NCI-H345 treated with DMSO at 0.1 percent for 48 hours (cell line): ENCODE measurements around the gene SCO1.

Source experiments
- DNase-seq: peaks from one replicate; lab custom pipeline; 2025; ENCODE audit not compliant: unreplicated experiment; lab: John Stamatoyannopoulos, UW

Gene SCO1

DNA sequence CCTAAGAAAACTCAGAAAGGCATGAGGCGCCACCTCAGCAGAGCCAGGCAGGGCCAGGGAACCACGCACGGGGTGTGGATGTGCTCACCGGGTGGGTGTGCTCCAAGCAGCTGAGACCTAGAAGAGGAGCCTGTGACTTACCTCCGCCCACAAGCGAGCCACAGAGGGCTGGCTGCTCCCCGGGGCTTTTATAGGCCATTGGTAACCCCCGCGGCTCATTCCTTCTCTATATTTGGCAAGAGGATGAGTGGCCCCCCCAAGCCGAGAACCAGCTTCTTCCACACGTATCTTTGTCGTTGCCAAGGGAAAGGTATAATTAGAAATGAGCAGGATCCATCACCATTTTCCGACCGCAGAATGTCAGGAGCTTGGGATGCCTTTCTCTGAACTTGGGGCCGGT is 40.2 kb downstream of the SCO1 start, which contains the start of gene MYH3:
Gene MYH3 (minus strand): TSS at position 162 of the 400 bp plus-strand sequence. CDS start 2,245 bp downstream, outside the sequence.
- no peak for DNase-seq

DNA sequence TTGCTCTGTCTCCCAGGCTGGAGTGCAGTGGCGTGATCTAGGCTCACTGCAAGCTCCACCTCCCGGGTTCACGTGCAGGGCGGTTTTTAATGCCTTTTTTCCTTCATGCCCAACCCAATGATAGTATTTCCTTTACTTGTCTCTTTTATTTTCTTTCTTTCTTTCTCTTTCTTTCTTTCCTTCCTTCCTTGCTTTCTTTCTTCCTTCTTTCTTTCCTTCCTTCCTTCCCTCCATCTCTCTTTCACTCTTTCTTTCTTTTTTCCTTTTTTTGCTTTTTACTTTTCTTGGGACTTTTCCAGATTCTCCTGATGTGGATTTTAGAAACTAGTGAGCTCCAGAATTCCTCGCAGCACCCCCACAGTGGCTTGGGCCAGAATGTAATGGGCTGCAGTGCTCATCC is 43.3 kb downstream of the SCO1 start:
- no peak for DNase-seq

DNA sequence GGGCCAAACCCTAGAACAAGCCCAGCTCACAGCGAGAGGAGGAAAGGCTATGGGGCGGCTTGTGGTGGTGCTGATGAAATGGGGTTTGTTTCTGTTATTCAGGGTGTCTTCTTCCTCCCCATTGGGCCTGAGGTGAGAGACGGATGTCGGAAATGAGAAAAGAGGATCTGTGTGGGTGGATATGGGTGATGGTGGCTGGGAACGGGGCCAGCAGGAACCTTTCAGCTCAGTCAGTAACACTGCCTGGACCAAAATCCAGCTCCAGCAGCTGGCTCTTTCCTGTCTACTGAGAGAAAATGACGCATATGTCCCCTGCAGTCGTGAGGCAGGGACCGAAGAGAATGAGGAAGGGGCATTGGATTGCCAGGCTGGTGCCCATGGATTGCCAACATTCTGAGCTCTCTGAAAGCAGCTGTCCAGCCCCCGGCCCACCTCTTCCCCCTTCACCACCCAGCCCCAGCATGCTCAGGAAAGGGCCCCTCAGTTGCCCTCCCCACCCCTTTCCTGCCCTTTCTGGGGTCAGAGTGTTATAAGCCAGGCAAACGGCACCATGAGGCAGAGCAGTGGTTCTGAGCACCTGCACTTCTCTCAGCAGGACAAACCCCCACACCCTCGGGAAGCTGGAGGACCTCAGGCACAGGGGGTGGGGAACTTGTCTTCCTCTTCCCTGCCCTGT is 44.2 kb downstream of the SCO1 start:
- no peak for DNase-seq

DNA sequence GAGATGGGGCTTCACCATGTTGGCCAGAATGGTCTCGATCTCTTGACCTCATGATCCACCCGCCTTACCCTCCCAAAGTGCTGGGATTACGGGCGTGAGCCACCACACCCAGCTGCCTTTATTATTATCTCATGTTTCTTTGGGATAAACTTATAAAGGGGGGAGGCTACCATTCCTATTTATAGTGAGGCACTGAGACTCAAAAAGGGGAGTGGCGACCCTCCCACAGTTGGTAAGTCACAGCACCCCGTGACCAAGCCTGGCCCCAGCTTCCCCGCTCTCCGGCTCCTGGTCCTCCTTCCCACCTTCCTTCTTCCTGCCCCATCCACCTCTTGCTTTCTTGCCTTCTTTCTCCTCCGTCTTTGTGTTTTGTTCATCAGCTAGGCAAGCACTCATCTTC is 45.4 kb downstream of the SCO1 start:
- no peak for DNase-seq

DNA sequence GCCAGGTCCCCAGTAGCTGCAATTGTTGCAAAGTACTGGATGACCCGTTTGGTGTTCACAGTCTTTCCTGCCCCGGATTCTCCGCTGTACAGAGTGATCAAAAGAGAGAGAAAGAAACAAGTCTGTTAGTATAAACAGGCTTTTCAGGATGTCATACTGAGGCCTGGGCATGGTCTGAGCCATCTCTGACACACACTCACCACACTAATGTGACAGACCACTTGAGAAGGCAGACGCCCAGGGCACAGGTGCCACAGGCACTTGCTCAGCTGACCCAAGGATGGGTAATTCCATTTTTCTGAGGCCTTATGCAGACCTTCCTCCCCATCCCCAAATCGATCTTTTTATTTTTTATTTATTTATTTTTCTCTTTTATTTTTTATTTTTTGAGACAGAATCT is 47.7 kb downstream of the SCO1 start:
- no peak for DNase-seq

DNA sequence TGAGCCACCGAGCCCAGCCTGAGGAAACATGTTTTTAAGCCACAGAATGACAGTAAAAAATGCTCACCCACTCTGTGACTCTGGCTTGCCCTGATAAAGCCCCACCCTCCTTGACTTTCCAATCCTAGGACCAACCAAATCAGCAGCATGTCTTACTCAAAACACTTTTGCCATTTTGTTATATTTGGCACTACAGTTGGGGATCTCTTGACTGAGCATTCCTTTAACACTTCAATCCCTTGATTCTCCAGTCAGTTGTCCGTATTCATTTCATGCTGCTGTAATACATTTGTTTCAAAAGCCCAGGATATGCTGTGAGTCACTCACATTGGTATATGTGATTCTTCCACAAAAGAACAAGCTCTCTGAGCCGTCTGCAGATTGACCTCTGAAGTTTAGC is 48.4 kb downstream of the SCO1 start:
- DNase-seq, result no peak

DNA sequence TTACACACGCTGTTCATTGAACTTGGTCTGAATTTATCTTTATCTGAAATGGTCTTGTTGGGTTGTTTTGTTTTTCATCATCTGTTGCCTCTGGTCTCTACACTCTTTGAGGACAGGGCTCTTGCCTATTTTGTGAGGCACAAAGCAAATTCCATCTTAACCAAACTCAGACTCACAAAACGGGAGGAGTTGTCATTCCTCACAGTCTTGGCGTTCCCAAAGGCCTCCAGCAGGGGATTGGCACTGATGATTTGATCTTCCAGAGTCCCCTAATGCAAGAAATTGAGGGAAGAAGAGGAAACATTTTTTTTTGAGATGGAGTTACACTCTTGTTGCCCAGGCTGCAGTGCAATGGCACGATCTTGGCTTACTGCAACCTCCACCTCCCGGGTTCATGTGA is 49.0 kb downstream of the SCO1 start:
- DNase-seq, result no peak

DNA sequence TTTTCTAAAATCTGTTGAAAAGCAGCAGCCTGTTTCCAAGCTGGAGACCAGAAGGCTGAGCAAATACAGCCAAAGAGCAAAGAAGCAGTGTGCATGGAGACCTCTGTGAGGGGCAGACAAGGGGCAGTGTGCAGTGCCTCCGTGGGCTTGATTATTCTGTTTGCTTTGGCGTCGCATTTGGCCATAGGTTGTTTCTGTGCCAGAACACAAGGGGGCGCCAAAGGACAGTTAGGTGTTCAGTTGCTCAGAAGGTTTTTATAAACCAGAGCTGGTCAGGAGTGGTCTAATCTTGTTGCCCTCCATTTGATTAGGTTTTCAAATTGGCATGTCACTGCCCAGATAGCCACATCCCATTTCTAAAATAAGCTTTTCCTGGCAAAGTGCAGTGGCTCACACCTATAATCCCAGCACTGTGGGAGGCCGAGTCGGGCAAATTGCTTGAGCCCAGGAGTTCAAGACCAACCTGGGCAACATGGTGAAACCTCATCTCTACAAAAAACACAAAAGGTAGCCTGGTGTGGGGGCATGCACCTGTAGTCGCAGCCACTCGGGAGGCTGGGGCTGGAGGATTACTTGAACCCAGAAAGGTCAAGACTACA is 50.8 kb downstream of the SCO1 start:
- DNase-seq, result no peak

DNA sequence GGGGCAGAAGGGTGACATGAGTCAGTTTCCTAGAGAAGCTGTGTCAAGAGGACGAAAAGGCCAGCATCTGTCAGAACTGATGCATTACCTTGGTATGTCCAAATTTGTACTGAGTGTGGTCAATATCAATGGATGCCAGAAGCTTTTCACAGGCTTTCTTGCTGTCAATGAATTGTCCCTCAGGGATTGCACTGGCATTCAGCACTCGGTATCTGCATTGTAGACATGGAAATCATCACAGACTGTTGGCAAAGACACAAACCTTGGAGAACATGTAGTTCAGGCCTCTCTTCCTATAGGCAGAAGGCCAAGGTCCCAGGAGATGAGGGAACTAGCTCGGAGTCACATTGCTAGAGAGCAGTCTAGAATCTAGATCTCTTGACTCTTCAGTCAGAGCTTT is 56.9 kb downstream of the SCO1 start:
- no peak for DNase-seq

DNA sequence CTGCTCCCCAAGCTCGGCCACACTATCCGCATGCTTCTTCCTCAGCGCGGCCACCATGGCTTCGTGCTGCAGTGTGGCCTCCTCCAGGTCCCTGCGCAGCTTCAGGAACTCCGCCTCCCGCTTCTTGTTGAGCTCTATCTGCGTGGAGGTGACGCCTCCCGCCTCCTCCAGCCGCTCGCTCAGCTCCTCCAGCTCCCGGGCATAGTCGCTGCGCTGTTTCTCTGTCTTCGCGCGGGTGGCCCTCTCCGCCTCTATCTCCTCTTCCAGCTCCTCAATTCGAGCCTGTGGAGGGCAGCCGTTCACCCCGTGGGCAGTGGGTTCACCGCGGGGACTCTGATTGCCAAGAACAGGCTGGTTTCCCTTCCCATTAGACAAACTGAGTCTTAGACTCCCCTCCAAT is 59.2 kb downstream of the SCO1 start:
- DNase-seq, result no peak

DNA sequence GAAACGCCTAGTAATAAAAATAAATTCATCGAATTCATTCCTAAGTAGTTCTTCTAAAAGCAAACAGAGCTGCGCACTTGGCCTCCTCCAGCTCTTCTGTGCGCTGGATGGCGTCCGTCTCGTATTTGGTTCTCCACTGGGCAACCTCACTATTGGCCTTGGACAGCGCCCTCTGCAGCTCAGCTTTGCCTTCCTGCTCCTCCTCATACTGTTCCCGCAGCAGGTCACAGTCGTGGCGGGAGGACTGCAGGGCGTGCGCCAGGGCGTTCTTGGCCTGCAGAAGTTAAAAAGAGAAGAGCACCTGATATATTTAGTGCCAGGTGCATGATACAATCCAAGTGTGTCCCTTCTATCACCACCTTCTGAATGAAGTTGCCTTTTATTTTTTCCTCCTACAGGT is 62.0 kb downstream of the SCO1 start:
- DNase-seq, result no peak

DNA sequence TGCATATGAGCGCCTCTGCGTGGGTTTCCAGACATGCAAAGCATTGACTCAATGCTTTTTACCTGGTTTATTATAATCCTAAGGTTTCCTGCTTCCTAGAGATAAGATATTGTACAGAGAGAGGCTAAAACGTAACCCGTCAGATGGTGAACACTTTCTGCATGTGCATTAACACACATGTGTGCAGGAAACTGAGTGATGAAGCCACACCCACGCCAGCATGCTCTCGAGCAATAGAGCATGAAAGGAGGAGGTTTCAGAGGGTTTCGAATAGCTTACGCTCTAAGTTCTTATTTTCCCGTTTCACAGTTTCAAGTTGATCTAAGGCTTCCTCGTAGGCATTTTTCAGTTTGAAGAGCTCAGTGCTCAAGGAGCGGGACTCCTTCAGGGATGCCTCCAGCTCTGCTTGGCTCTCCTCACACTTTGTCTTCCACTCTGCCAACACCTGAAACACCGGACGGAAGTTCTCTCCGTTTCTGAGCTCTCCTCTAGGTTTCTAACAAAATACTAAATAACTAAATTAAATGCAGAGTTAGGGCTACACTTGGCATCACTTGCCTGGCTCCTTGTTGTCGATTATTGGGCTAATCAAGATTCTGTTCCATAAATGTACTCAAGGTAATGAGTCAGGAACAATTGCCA is 63.5 kb downstream of the SCO1 start:
- DNase-seq, result no peak

DNA sequence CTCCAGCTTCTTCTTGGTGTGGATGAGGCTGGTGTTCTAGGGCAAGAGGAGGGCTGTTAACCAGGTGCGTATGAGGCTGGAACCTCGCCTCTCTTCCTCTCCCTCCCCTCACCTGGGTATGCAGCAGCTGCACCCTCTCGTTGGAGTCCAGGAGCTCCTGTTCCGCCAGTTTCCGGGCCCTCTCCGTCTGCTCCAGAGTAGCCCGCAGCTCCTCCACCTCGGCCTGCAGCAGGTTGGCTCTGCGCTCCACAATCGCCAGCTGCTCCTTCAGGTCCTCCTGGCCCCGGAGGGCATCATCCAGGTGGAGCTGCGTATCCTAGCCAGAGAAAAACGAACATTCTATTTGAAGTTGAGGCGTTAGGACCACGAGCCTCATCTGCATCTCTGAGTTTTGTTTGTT is 65.6 kb downstream of the SCO1 start:
- no peak for DNase-seq

DNA sequence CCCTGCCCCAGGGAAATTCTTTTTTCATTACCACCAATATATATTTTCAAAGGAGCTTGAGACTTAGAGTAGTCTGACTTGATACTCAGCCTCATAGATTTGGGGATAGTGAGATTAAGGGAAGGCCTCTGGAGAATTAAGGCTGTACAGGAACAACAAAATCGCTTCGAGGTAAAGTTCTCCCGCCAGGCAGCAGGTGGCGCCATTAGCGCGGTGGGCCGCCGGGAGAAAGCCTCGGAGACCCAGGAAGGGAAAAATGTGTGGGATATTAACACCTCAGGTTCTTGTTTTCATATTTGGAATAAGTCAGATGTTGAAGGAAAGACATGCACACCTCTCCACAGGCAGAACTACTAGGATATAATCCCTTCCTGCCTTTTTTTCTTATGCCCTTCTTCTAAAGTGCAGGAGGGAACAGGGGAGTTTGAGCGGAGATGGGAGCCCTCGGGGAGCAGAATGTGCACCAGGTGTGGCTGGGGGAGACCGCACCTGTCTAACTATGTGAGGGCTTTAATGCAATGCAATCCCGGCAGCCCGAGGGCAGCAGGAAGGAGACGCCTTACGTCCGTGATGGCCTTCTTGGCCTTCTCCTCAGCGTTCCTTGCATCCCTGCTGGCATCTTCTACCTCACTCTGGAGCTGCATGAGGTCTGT is 66.2 kb downstream of the SCO1 start:
- DNase-seq, result no peak

DNA sequence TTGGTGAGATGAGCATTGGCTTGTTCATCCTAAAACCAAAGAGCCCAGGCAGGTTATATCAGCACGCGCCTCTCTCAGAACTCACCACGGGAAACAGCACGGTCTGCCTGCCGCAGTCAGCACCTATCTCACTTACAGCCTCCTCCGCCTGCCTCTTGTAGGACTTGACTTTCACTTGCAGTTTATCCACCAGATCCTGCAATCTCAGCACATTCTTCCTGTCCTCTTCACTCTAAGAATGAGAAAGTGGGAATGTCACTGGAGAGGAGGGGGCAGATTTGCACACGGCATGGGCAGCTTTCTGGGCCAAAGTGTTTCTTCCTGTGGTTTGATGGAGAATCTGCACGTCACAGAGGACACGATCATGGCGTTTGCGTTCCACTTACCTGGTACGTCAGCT is 67.6 kb downstream of the SCO1 start:
- DNase-seq, result no peak

DNA sequence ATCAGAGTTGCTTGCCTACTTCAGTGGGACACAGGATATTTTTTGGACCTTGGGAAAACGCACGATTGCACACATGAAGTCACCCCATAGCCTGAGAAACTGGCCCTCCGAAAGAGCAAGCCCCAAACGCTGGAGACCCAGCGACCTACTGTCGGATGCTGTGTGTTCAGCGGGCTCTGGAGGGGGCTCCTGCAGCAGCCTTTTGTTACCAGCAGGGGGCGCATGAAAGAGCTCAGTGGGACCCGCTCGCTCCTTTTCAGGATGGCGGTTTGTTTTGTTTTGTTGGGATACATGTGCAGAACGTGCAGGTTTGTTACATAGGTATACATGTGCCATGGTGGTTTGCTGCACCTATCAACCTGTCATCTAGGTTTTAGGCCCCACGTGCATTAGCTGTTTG is 68.6 kb downstream of the SCO1 start:
- no peak for DNase-seq

DNA sequence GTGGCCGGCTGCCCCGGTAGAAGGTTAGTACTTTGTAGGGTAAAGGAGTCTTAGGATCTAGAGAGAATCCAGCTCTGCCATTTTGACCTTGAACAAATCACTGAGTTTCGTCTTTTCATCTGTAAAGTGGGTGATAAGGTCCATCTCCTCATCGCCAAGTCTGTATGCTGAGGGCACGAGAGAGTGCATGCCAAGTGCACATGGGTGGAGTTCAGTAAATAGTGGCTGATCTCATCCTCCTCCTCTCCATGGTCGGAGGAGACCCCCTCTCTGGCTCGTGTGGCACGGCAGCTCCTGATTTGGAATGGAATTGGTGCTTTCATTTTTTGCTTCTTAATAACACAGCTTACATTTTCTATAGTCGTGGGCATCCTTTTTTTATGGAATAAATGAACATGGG is 70.9 kb downstream of the SCO1 start:
- no peak for DNase-seq

DNA sequence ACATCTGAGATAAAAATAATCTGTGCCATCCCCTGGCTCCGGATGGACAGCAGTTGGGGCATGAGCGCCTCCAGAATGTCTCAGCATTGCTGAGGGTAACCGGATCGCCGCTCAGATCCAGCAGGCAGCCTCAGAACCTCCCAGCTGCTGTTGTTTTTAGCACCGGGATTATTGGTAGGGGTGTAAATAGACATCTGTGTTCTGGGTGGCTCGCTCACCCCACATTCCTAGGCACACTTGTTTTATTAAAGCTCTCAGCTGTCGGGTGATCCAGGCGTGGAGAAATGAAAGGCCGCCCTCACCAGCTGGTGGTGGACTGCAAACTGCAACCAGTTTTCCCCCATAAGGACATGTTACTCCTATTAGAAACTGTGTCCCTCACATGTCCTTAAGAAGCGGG is 72.4 kb downstream of the SCO1 start:
- no peak for DNase-seq

DNA sequence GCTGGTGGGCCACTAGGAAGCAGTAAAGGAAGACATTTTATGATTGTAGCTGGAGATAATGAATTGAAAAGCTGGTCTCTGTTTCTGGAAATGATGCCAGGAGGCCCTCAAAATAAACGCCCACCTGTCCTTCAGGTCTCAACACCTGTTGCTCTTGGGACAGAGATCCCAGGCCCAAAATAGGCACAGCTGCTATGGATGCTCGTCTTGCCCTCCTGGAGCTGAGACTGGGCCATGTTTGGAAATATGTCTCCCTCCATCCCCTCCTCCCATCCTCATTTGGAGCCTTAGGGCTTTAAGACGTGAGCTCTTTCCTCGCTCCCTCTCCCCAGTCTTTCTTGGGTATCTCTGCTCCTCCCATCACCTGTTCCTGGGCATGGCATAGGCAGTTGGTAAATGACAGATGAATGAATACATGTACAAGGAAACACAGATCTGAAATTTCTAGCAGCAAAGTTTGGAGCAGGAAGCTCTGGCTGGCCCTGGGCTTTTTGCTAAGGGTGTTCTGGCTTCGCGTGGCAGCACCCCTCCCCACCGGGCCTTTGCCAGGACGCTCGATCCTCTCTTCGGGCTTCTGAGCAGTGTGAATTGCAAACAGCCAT is 73.5 kb downstream of the SCO1 start:
- no peak for DNase-seq

DNA sequence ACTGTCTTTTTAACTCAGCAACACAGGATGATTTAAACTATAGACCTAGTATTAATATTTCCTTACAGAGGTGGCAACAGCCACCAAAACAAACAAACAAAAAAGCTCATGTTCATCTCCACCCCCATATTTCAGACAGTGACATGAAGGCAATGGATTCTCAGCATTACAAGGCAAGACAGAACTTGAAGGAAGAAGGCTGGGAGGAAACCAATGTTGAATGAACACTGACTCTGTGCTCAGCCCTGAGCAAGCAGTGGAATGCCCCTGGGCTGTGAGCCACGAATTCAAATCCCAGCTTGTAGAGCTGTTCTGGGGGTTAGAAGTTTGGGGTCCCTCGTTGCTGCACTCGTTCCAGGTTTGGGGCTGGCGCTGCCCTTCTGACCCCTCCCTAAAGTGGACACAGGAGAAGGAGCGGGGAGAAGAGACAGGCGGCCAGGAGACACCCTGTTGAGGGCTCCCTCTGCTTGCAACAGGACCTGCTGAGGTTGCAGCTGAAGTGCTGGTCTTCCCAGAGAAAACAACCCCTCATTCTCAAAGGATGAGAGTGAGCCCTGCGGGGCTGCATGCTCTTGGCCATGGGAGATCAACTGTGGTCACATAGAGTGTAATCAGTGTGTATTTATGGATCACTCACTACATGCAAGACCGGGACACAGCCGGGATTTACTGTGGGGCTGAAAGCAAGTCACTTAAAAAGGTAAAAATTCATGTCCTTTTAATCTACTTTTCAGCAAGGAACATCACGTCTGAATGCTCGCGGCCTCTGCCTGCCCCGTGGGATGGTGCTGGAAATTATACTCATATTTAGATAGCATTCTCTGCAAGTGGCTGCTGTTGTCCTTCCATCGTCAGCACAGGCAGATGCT is 74.5 kb downstream of the SCO1 start:
- no peak for DNase-seq
